ENCODE results near the gene PPP1CC. TPM values are rescaled to one million over a fixed set of nuclear protein-coding genes. Genes with fewer than 3 reads are reported as not detected.

Gene PPP1CC
- 135 and 174 TPM in 2 replicates for total RNA-seq (ENCODE audit: low replicate concordance)
- long read RNA-seq, transcript PPP1CC-201 (7 exons, 2,559 nt): major isoform, 20 of 64 reads
- long read RNA-seq, partial matches to known transcripts: 5 of 64 reads
- long read RNA-seq, other reads (novel, unspliced or antisense): 31 of 64 reads

- Mint-ChIP-seq H3K4me1 (ENCODE audit: unreplicated experiment) (peaks cover 59% of the 10 kb centered on the region), H3K4me3 (peak within 1 kb of the TSS; percentile 100), H3K27ac (peak within 1 kb of the TSS; percentile 98), H3K27me3 (peaks cover 5% of the 10 kb centered on the region), H3K36me3 (no peaks in the 10 kb centered on the region), H3K9me3 (no peaks in the 10 kb centered on the region)
- peak; percentile 95 for DNase-seq (ENCODE audit: extremely low spot score, unreplicated experiment)
- TF ChIP-seq CTCF (conservative IDR thresholded peaks at IDR 0.05): no peak
Measured at GRCh38 chr12:110742718-110743570, at the start of gene PPP1CC. Gene PPP1CC, minus strand, starts transcription at chr12:110742891. Its CDS starts 184 bp downstream, at chr12:110742707.

GRCh38 chr12:110791589-110791988 lies 48.9 kb upstream of the PPP1CC start:
- H3K27ac Mint-ChIP-seq: no peak overlapping the region
- H3K36me3 Mint-ChIP-seq: no peaks in the 10 kb centered on the region
- H3K4me3 Mint-ChIP-seq: no peak overlapping the region
- peaks cover 3% of the 10 kb centered on the region for H3K27me3 Mint-ChIP-seq
- H3K4me1 Mint-ChIP-seq (ENCODE audit: unreplicated experiment): no peaks in the 10 kb centered on the region
- no peak for TF ChIP-seq CTCF (conservative IDR thresholded peaks at IDR 0.05)
- H3K9me3 Mint-ChIP-seq: no peaks in the 10 kb centered on the region
- DNase-seq (ENCODE audit: extremely low spot score, unreplicated experiment): no peak

- H3K9me3 Mint-ChIP-seq: no peaks in the 10 kb centered on the region
- H3K27me3 Mint-ChIP-seq: peaks cover 3% of the 10 kb centered on the region
- no peak for TF ChIP-seq CTCF (conservative IDR thresholded peaks at IDR 0.05)
- H3K4me3 Mint-ChIP-seq: no peak overlapping the region
- H3K27ac Mint-ChIP-seq: no peak overlapping the region
- DNase-seq (ENCODE audit: extremely low spot score, unreplicated experiment): no peak
- H3K4me1 Mint-ChIP-seq (ENCODE audit: unreplicated experiment): no peaks in the 10 kb centered on the region
- no peaks in the 10 kb centered on the region for H3K36me3 Mint-ChIP-seq
Measured at GRCh38 chr12:110790301-110790700, 47.6 kb upstream of the PPP1CC start.

- TF ChIP-seq CTCF (conservative IDR thresholded peaks at IDR 0.05): no peak
- Mint-ChIP-seq H3K4me1 (ENCODE audit: unreplicated experiment) (peaks cover 4% of the 10 kb centered on the region), H3K4me3 (no peak overlapping the region), H3K27ac (no peak overlapping the region), H3K9me3 (no peaks in the 10 kb centered on the region), H3K36me3 (no peaks in the 10 kb centered on the region), H3K27me3 (peaks cover 3% of the 10 kb centered on the region)
- DNase-seq (ENCODE audit: extremely low spot score, unreplicated experiment): no peak
Measured at GRCh38 chr12:110786012-110786411, 43.3 kb upstream of the PPP1CC start.

- no peak for TF ChIP-seq CTCF (conservative IDR thresholded peaks at IDR 0.05)
- Mint-ChIP-seq H3K9me3 (no peaks in the 10 kb centered on the region), H3K27me3 (peaks cover 6% of the 10 kb centered on the region), H3K4me3 (no peak overlapping the region), H3K27ac (no peak overlapping the region), H3K4me1 (ENCODE audit: unreplicated experiment) (peaks cover 8% of the 10 kb centered on the region), H3K36me3 (no peaks in the 10 kb centered on the region)
- no peak for DNase-seq (ENCODE audit: extremely low spot score, unreplicated experiment)
Measured at GRCh38 chr12:110785240-110785639, 42.5 kb upstream of the PPP1CC start.

All from type B pancreatic cell (in vitro differentiated cells).